H9 (cell line): Measurements from ENCODE around the gene FAM184A. TPM values are rescaled to one million over a fixed set of nuclear protein-coding genes. Genes with fewer than 3 reads are reported as not detected.

Experiments
- DNase-seq: peaks from one replicate; pipeline ENCODE4 v3.0.0-alpha.2; 2017
- H2AFZ ChIP-seq: one replicate; pipeline ENCODE4 v1.6.1; 2013; ENCODE audit warnings: mild to moderate bottlenecking, low read length, control low read depth, moderate library complexity
- H2AK5ac ChIP-seq: 2 replicates; pipeline ENCODE4 v1.6.1; 2013; ENCODE audit warnings: low read length, control low read depth, mixed read lengths; ENCODE audit not compliant: insufficient read length
- H2BK120ac ChIP-seq: one replicate; pipeline ENCODE4 v1.6.1; 2013; ENCODE audit warnings: low read depth, mild to moderate bottlenecking, low read length, control low read depth, inconsistent platforms; ENCODE audit not compliant: poor library complexity, severe bottlenecking
- H2BK12ac ChIP-seq: 2 replicates; pipeline ENCODE4 v1.6.1; 2013; ENCODE audit warnings: low read length, control low read depth, mixed read lengths, low read depth; ENCODE audit not compliant: insufficient read length
- H2BK15ac ChIP-seq: 2 replicates; pipeline ENCODE4 v1.6.1; 2013; ENCODE audit warnings: low read depth, low read length, control low read depth
- H2BK20ac ChIP-seq: one replicate; pipeline ENCODE4 v1.6.1; 2013; ENCODE audit warnings: low read depth, mild to moderate bottlenecking, low read length, control low read depth, inconsistent platforms; ENCODE audit not compliant: poor library complexity, severe bottlenecking
- H2BK5ac ChIP-seq: 2 replicates; pipeline ENCODE4 v1.6.1; 2013; ENCODE audit warnings: low read length, control low read depth, mixed read lengths; ENCODE audit not compliant: insufficient read length
- H3K14ac ChIP-seq: 2 replicates; pipeline ENCODE4 v1.6.1; 2013; ENCODE audit warnings: low read length, control low read depth; ENCODE audit not compliant: insufficient read depth
- H3K18ac ChIP-seq: 2 replicates; pipeline ENCODE4 v1.6.1; 2013; ENCODE audit warnings: low read depth, mild to moderate bottlenecking, mixed read lengths, low read length, control low read depth; ENCODE audit not compliant: insufficient read length
- H3K23ac ChIP-seq: 2 replicates; pipeline ENCODE4 v1.6.1; 2013; ENCODE audit warnings: low read length, control low read depth, mixed read lengths, low read depth; ENCODE audit not compliant: insufficient read length
- H3K23me2 ChIP-seq: 2 replicates; pipeline ENCODE4 v1.6.1; 2013; ENCODE audit warnings: low read depth, mild to moderate bottlenecking, mixed read lengths, low read length, control low read depth; ENCODE audit not compliant: insufficient read length, poor library complexity, severe bottlenecking
- H3K27ac ChIP-seq: 2 replicates; pipeline ENCODE4 v1.5.1; 2013; ENCODE audit warnings: low read length, control low read depth, mixed read lengths, low read depth; ENCODE audit not compliant: insufficient read length
- H3K27me3 ChIP-seq: 2 replicates; pipeline ENCODE4 v1.6.1; 2013; ENCODE audit warnings: low read length, control low read depth, inconsistent platforms; ENCODE audit not compliant: insufficient read depth
- H3K4ac ChIP-seq: 2 replicates; pipeline ENCODE4 v1.6.1; 2013; ENCODE audit warnings: low read depth, mild to moderate bottlenecking, control low read depth, inconsistent platforms, low read length, moderate library complexity
- H3K4me1 ChIP-seq: 2 replicates; pipeline ENCODE4 v1.6.1; 2013; ENCODE audit warnings: low read length, control low read depth, inconsistent platforms; ENCODE audit not compliant: insufficient read depth
- H3K4me2 ChIP-seq: 2 replicates; pipeline ENCODE4 v1.6.1; 2013; ENCODE audit warnings: low read length, control low read depth, mixed read lengths; ENCODE audit not compliant: insufficient read length, insufficient read depth
- H3K56ac ChIP-seq: 2 replicates; pipeline ENCODE4 v1.6.1; 2013; ENCODE audit warnings: low read depth, mild to moderate bottlenecking, mixed read lengths, low read length, control low read depth; ENCODE audit not compliant: insufficient read length
- H3K79me1 ChIP-seq: 2 replicates; pipeline ENCODE4 v1.6.1; 2013; ENCODE audit warnings: low read depth, mild to moderate bottlenecking, moderate library complexity, low read length, control low read depth, inconsistent platforms; ENCODE audit not compliant: insufficient read depth, poor library complexity, severe bottlenecking
- H3K79me2 ChIP-seq: 2 replicates; pipeline ENCODE4 v1.6.1; 2013; ENCODE audit warnings: low read length, control low read depth, inconsistent platforms; ENCODE audit not compliant: insufficient read depth
- H3K9ac ChIP-seq: 2 replicates; pipeline ENCODE4 v1.6.1; 2013; ENCODE audit warnings: low read length, control low read depth, mixed read lengths; ENCODE audit not compliant: insufficient read length; ENCODE audit errors: extremely low read depth
- H3K9me3 ChIP-seq: one replicate; pipeline ENCODE4 v1.6.1; 2013; ENCODE audit warnings: low read depth, low read length, inconsistent platforms; ENCODE audit not compliant: control insufficient read depth
- H3T11ph ChIP-seq: one replicate; pipeline ENCODE4 v1.6.1; 2013; ENCODE audit warnings: mild to moderate bottlenecking, low read length, control low read depth, inconsistent platforms
- H4K20me1 ChIP-seq: one replicate; pipeline ENCODE4 v1.6.1; 2013; ENCODE audit not compliant: control insufficient read depth, insufficient read length, insufficient read depth
- H4K5ac ChIP-seq: 2 replicates; pipeline ENCODE4 v1.6.1; 2013; ENCODE audit warnings: low read depth, mild to moderate bottlenecking, mixed read lengths, low read length, control low read depth; ENCODE audit not compliant: insufficient read length
- H4K8ac ChIP-seq: replicated peaks from 2 replicates; pipeline ENCODE4 v1.6.1; 2013; ENCODE audit warnings: low read length, control low read depth, mixed read lengths, low read depth; ENCODE audit not compliant: insufficient read length
- H4K91ac ChIP-seq: 2 replicates; pipeline ENCODE4 v1.6.1; 2013; ENCODE audit warnings: low read depth, mild to moderate bottlenecking, moderate library complexity, mixed read lengths, low read length, control low read depth; ENCODE audit not compliant: insufficient read length
- H3K27ac Mint-ChIP-seq, 3 experiments: 2 replicates in 2 of 3; 3 replicates in 1 of 3; pipeline ENCODE4 v1.8.0; 2020 to 2021; ENCODE audit warnings: mixed read lengths in 3 of 3, mild to moderate bottlenecking in 1 of 3, moderate library complexity in 1 of 3
- H3K27me3 Mint-ChIP-seq: 2 replicates; pipeline ENCODE4 v1.8.0; 2021; ENCODE audit warnings: low read depth, mild to moderate bottlenecking, moderate library complexity, mixed read lengths
- H3K36me3 Mint-ChIP-seq, 3 experiments: 2 replicates in 2 of 3; 3 replicates in 1 of 3; pipeline ENCODE4 v1.8.0; 2020 to 2021; ENCODE audit warnings: low read depth in 3 of 3, mixed read lengths in 3 of 3; ENCODE audit not compliant: insufficient read depth in 1 of 3
- H3K4me1 Mint-ChIP-seq, 2 experiments: 2 replicates each; pipeline ENCODE4 v1.8.0; 2020; ENCODE audit warnings: mixed read lengths in 2 of 2
- H3K4me3 Mint-ChIP-seq, 2 experiments: 2 replicates in 1 of 2; 3 replicates in 1 of 2; pipeline ENCODE4 v1.8.0; 2020 to 2021; ENCODE audit warnings: mild to moderate bottlenecking in 2 of 2, mixed read lengths in 2 of 2, moderate library complexity in 1 of 2
- H3K9me3 Mint-ChIP-seq, 2 experiments: 2 replicates in 1 of 2; 3 replicates in 1 of 2; pipeline ENCODE4 v1.8.0; 2020; ENCODE audit warnings: mild to moderate bottlenecking in 2 of 2, mixed read lengths in 2 of 2, moderate library complexity in 1 of 2
- WGBS: extraction: QIAGEN DNeasy Blood & Tissue Kit; methylation state at CpG from one replicate; pipeline ENCODE4 v1.1.7; 2013; ENCODE audit warnings: missing lambda C conversion rate, low lambda C conversion rate, mixed read lengths; ENCODE audit not compliant: insufficient read length; ENCODE audit errors: extremely low coverage; 5-methylcytosine and 5-hydroxymethylcytosine counted together
- total RNA-seq: library from RNA; stranded (reverse); gene quantifications from 2 replicates; pipeline ENCODE4 v1.2.1, GENCODE V29; 2021
- TF ChIP-seq, protein P1 (sequence below): fragments of 200-600 bp; sonication (generic); conservative IDR thresholded peaks from 3 replicates; pipeline ENCODE4 v1.8.0; 2021; ENCODE audit warnings: antibody characterized with exemption, mild to moderate bottlenecking

The FAM184A gene
- total RNA-seq, 1 experiment from 2014 or later = 11.4 TPM

DNA sequence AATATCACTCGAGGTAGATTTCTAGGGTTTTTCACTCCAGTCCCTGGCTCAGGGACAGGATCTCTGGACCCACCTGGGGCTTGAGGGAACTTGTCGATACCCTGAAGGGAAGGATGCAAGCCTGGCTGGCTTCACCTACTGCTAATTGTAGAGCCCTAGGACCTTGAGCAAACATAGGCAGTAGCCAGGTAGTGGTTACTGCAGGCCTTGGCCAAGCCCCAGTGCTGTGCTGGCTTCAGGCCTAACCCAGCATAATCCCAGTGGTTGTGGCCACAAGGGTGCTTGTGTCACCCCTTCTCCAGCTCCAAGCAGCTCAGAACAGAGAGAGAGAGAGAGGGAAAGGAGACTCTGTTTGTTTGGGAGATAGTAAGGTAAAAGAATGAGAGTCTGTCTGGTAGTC, 137.7 kb downstream of the FAM184A start:
- no peaks in the 10 kb centered on the region for H3K23me2 ChIP-seq
- H3K79me2 ChIP-seq = no peaks in the 10 kb centered on the region; the same call in 1 of the 2 replicates
- H3K23ac ChIP-seq = no peak overlapping the region
- H3K14ac ChIP-seq = no peak overlapping the region
- H3K4me3 Mint-ChIP-seq = no peak overlapping the region
- H2AK5ac ChIP-seq = no peak overlapping the region
- no peaks in the 10 kb centered on the region for H3K9me3 ChIP-seq
- no peak overlapping the region for H3K27ac Mint-ChIP-seq
- H2AFZ ChIP-seq = no peak overlapping the region
- no peak overlapping the region for H3K4ac ChIP-seq
- H3K27me3 Mint-ChIP-seq = peaks cover 2% of the 10 kb centered on the region; the same call in 1 of the 2 replicates
- H3K9ac ChIP-seq = no peak overlapping the region
- H3K27ac ChIP-seq = no peak overlapping the region
- TF ChIP-seq, protein P1, sequence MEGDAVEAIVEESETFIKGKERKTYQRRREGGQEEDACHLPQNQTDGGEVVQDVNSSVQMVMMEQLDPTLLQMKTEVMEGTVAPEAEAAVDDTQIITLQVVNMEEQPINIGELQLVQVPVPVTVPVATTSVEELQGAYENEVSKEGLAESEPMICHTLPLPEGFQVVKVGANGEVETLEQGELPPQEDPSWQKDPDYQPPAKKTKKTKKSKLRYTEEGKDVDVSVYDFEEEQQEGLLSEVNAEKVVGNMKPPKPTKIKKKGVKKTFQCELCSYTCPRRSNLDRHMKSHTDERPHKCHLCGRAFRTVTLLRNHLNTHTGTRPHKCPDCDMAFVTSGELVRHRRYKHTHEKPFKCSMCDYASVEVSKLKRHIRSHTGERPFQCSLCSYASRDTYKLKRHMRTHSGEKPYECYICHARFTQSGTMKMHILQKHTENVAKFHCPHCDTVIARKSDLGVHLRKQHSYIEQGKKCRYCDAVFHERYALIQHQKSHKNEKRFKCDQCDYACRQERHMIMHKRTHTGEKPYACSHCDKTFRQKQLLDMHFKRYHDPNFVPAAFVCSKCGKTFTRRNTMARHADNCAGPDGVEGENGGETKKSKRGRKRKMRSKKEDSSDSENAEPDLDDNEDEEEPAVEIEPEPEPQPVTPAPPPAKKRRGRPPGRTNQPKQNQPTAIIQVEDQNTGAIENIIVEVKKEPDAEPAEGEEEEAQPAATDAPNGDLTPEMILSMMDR = no peak
- no peaks in the 10 kb centered on the region for H3K4me1 ChIP-seq
- H4K91ac ChIP-seq = no peak overlapping the region
- H2BK15ac ChIP-seq = no peak overlapping the region
- H3K56ac ChIP-seq = no peak overlapping the region
- H3K4me1 Mint-ChIP-seq = peaks cover 2 to 5% of the 10 kb centered on the region in 2 experiments
- H2BK20ac ChIP-seq = no peak overlapping the region
- no peaks in the 10 kb centered on the region for H3K79me1 ChIP-seq
- H2BK12ac ChIP-seq = no peak overlapping the region
- H3K27me3 ChIP-seq = no peaks in the 10 kb centered on the region
- no peak overlapping the region for H3T11ph ChIP-seq
- H3K36me3 Mint-ChIP-seq = peaks cover 38 to 78% (median 38%) of the 10 kb centered on the region in 3 experiments
- no CpG with 5 or more reads among the region's 2 CpGs for whole genome bisulfite sequencing
- H3K4me2 ChIP-seq = no peak overlapping the region
- H2BK5ac ChIP-seq = no peak overlapping the region
- peaks cover 49 to 52% of the 10 kb centered on the region in 2 experiments for H3K9me3 Mint-ChIP-seq
- H3K18ac ChIP-seq = no peak overlapping the region
- H2BK120ac ChIP-seq = no peak overlapping the region
- H4K8ac ChIP-seq = no peak overlapping the region
- H4K5ac ChIP-seq = no peak overlapping the region
- DNase-seq = no peak
- no peaks in the 10 kb centered on the region for H4K20me1 ChIP-seq
